Upper lobe of right lung (tissue), 1 donor: Measurements from ENCODE around the gene PLCB3. TPM values are rescaled to one million over a fixed set of nuclear protein-coding genes. Genes with fewer than 3 reads are reported as not detected.

Source experiments
- ATAC-seq: fragments of 200-7000 bp; cut with Tn5 transposase; one replicate; pipeline ENCODE4 v1.9.1; 2020; ENCODE audit warnings: mild to moderate bottlenecking, moderate library complexity
- DNase-seq: peaks from one replicate; pipeline ENCODE4 v3.0.0-alpha.2; 2020
- H3K27ac ChIP-seq: fragments of 200-600 bp; one replicate; pipeline ENCODE4 v1.8.0; 2022
- H3K27me3 ChIP-seq: fragments of 200-600 bp; one replicate; pipeline ENCODE4 v1.8.0; 2022; ENCODE audit warnings: mild to moderate bottlenecking
- H3K36me3 ChIP-seq: fragments of 200-600 bp; one replicate; pipeline ENCODE4 v1.8.0; 2022
- H3K4me1 ChIP-seq: fragments of 200-600 bp; one replicate; pipeline ENCODE4 v1.8.0; 2022
- H3K4me3 ChIP-seq: fragments of 200-600 bp; one replicate; pipeline ENCODE4 v1.8.0; 2022; ENCODE audit warnings: mild to moderate bottlenecking
- H3K9me3 ChIP-seq: fragments of 200-600 bp; one replicate; pipeline ENCODE4 v1.8.0; 2022
- intact Hi-C: fragments of 100-400 bp; cut with DNase I; formaldehyde crosslinking; loops from one replicate; pipeline ENCODE4 v1.11.0; 2022
- total RNA-seq: library from RNA; stranded (reverse); fragmentation: NEBNext Ultra II Directional; extraction: Animal tissue kit (Norgen Biotek cat#: 25700); gene quantifications from one replicate; pipeline ENCODE4 v1.2.1, GENCODE V29; 2021
- TF ChIP-seq, protein P1 (sequence below): fragments of 200-600 bp; IDR thresholded peaks from one replicate; pipeline ENCODE4 v1.8.0; 2022; ENCODE audit warnings: antibody characterized with exemption
- donor health status: DM: no; HTN: yes; CAD: no; lungs with severe emphysema.

PLCB3 gene
- total RNA-seq, 1 donor from 2014 or later = 32.4 TPM

DNA sequence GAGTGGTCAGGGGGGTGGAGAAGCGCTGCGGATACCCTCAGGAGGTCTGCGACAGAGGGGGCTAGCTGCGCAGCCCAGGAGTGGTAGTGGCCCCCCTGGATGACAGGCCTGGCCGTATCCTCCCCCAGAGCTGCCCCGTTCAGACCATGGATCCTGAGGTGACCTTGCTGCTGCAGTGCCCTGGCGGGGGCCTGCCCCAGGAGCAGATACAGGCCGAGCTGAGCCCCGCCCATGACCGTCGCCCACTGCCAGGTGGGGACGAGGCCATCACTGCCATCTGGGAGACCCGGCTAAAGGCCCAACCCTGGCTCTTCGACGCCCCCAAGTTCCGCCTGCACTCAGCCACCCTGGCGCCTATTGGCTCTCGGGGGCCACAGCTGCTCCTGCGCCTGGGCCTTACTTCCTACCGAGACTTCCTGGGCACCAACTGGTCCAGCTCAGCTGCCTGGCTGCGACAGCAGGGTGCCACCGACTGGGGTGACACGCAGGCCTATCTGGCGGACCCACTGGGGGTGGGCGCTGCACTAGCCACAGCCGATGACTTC is 24.8 kb upstream of the PLCB3 start:
- H3K27ac ChIP-seq = peak overlapping the region; percentile 93
- intact Hi-C loops = no loop called here
- peaks cover 40% of the 10 kb centered on the region for H3K4me1 ChIP-seq
- TF ChIP-seq, protein P1, sequence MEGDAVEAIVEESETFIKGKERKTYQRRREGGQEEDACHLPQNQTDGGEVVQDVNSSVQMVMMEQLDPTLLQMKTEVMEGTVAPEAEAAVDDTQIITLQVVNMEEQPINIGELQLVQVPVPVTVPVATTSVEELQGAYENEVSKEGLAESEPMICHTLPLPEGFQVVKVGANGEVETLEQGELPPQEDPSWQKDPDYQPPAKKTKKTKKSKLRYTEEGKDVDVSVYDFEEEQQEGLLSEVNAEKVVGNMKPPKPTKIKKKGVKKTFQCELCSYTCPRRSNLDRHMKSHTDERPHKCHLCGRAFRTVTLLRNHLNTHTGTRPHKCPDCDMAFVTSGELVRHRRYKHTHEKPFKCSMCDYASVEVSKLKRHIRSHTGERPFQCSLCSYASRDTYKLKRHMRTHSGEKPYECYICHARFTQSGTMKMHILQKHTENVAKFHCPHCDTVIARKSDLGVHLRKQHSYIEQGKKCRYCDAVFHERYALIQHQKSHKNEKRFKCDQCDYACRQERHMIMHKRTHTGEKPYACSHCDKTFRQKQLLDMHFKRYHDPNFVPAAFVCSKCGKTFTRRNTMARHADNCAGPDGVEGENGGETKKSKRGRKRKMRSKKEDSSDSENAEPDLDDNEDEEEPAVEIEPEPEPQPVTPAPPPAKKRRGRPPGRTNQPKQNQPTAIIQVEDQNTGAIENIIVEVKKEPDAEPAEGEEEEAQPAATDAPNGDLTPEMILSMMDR = no peak
- peak overlapping the region; percentile 96 for H3K4me3 ChIP-seq
- peaks cover 18% of the 10 kb centered on the region for H3K36me3 ChIP-seq
- no peaks in the 10 kb centered on the region for H3K9me3 ChIP-seq
- DNase-seq (peak; percentile 87), ATAC-seq (peak; percentile 65)
- H3K27me3 ChIP-seq = no peaks in the 10 kb centered on the region

DNA sequence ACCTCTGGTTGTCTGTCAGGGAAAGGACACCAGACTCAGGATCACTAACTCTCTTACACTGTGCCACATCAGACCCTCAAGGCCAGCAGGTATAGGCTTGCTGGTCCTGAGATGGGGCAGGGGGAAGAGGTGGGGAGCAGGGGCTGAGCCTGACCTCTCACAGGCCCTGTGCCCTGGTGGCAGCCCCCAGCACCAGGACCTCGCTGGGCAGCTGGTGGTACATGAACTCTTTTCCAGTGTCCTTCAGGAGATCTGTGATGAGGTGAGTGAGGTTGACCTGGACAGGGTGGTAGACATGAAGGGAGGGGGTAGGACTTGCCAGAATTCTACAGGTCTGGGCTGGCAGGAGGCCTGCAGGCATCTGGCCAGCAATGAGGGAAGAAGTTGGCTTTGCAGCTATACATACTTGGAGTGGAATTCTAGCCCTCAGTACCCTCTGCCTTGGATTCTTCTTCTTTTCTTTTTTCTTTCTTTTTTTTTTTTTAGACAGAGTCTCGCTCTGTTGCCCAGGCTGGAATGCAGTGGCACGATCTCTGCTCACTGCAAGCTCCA is 23.8 kb upstream of the PLCB3 start:
- H3K4me3 ChIP-seq = peak overlapping the region; percentile 96
- peak overlapping the region; percentile 93 for H3K27ac ChIP-seq
- ATAC-seq = no peak

DNA sequence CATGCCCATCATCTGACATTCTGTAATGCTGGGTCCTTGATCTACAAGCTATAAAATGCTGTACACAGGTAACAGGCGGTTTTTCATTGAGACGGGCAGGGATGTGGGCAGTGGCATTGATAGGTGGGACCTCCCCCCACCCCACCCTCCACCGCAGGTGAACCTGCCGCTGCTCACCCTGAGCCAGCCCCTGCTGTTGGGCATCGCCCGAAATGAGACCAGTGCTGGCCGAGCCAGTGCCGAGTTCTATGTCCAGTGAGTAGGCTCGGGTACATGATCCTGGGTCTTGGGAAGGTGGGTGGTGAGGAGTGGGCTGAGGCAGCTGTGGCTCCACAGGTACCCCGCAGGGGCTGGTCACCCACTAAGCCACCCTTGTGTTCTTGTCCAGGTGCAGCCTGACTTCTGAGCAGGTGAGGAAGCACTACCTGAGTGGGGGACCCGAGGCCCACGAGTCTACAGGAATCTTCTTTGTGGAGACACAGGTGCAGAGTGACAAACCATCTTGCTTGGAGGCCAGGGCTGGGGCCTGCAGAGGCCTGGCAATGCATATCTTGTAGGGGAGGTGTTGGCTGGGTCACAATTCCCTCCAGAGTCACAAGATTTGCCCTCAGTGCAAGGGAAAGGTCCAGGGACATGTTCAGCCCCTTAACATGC is 22.1 kb upstream of the PLCB3 start:
- peaks cover 53% of the 10 kb centered on the region for H3K4me1 ChIP-seq
- intact Hi-C loops = no loop called here
- TF ChIP-seq, protein P1 = no peak
- no peaks in the 10 kb centered on the region for H3K27me3 ChIP-seq
- H3K27ac ChIP-seq = peak overlapping the region; percentile 92
- no peak overlapping the region for H3K4me3 ChIP-seq
- DNase-seq (peak; percentile 54), ATAC-seq (no peak)
- H3K36me3 ChIP-seq = no peaks in the 10 kb centered on the region
- H3K9me3 ChIP-seq = no peaks in the 10 kb centered on the region

More for the DNA sequence above, 23.8 kb upstream of the PLCB3 start:
- Histone ChIP-seq H3K9me3 (no peaks in the 10 kb centered on the region), H3K36me3 (peaks cover 12% of the 10 kb centered on the region), H3K27me3 (no peaks in the 10 kb centered on the region), H3K4me1 (peaks cover 42% of the 10 kb centered on the region)
- TF ChIP-seq, protein P1 = no peak
- intact Hi-C loops = no loop called here
- no peak for DNase-seq

DNA sequence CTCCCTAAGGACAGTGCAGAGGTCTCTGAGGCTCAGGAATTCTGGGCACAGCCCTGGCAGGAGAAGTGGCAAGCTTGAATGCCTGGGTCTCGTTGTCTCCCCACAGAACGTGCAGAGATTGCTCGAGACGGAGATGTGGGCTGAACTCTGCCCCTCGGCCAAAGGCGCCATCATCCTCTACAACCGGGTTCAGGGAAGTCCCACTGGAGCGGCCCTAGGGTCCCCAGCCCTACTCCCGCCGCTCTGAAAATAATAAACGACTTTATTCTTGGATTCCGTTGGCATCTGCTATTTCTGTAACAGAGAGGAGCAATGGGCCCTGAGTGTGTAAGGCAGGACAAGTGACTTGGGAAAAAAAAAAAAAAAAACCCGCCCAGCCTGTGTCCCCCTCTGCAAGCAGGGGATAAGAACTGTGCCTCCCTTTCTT is 21.6 kb upstream of the PLCB3 start:
- Histone ChIP-seq H3K27ac (peak overlapping the region; percentile 92), H3K9me3 (no peaks in the 10 kb centered on the region), H3K4me1 (peaks cover 51% of the 10 kb centered on the region), H3K36me3 (no peaks in the 10 kb centered on the region), H3K27me3 (no peaks in the 10 kb centered on the region), H3K4me3 (peak overlapping the region; percentile 82)
- DNase-seq (no peak), ATAC-seq (no peak)
- TF ChIP-seq, protein P1 = no peak
- intact Hi-C loops = no loop called here

DNA sequence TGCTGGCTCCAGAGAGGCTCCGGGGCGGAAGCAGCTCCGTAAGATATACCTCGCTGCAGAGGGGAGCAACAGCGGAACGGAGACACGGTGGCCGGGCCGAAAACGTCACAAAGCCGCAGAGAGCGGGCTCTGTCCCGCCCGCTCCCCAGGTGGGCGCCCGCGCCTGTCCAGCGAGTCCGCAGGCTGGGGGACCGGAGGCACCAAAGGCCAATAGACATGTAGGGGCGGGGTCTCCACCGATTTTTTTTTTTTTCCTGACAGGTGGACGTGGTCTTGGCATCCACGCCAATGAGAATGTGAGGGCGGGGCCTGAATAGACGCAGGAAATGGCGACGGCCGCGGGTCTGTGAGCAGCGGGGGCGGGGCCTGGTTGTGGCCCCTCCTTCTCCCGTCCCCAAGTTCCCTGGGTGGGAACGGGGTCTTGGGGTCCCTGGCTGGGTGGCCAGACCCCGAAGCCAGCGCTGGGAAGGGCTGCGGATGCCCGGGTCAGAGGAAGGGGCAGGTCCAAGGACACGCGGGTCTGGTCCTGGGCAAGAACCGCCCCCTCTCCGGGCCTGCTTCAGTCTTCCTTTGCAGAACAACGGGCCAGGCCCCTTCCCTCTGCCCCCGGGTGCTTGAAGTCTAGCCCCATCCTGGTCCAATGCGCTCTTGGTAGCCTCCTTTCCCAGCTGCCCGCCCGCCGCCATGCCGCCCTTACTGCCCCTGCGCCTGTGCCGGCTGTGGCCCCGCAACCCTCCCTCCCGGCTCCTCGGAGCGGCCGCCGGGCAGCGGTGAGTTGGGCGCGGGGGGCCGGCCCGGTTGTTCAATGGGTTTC is 21.0 kb upstream of the PLCB3 start, which contains the start of gene DNAJC4:
TSS of gene DNAJC4 (plus strand) at position 378 of the 814 bp plus-strand sequence. CDS start at position 685, 307 bp downstream.
- intact Hi-C loops = no loop called here
- TF ChIP-seq, protein P1 = no peak
- no peaks in the 10 kb centered on the region for H3K36me3 ChIP-seq
- peak within 1 kb of the TSS; percentile 82 for H3K4me3 ChIP-seq
- ATAC-seq (peak; percentile 72), DNase-seq (peak; percentile 94)
- no peaks in the 10 kb centered on the region for H3K9me3 ChIP-seq
- H3K27ac ChIP-seq = peak within 1 kb of the TSS; percentile 92
- peaks cover 48% of the 10 kb centered on the region for H3K4me1 ChIP-seq
- H3K27me3 ChIP-seq = no peaks in the 10 kb centered on the region
